NCI-H748 (cell line): ENCODE data around the gene EDEM1.

ENCODE experiments used
- DNase-seq: peaks from one replicate; lab custom pipeline; 2025; ENCODE audit not compliant: unreplicated experiment; lab: John Stamatoyannopoulos, UW

EDEM1 gene

DNA sequence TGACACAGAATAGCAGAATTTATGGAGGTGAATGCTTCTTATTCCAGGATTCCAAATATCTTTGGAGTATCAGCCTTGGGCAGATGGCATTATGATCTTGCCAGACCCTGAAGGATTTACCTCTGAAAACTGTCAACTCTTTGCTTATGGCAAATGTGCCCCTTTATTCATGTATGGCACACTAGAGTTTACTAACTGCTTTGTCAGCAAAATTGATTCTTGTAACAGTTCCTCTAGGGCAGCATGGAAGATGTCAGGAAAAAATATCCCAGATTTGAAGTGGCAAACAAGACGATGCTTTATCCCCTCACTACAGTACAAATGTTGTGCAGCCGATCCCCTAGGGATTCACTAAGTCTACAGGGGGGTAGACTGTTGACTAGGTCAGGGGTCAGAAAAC, 79.7 kb downstream of the EDEM1 start:
- DNase-seq: no peak

GRCh38 chr3:5267889-5268288, 80.4 kb downstream of the EDEM1 start:
- no peak for DNase-seq
